MM.1S (cell line): ENCODE results near the gene CHD6.

Source experiments
- EZH2 ChIP-seq: fragments of 300-600 bp; sonication (generic); optimal IDR thresholded peaks from 2 replicates; pipeline ENCODE3; 2017; ENCODE audit warnings: low read depth, mild to moderate bottlenecking, antibody characterized with exemption, low read length, mixed read lengths
- TF ChIP-seq, protein P1 (sequence below): fragments of 300-600 bp; sonication (generic); IDR thresholded peaks from 2 replicates; pipeline ENCODE4 v1.5.1; 2016; ENCODE audit warnings: antibody characterized with exemption, low read length, mixed read lengths

DNA sequence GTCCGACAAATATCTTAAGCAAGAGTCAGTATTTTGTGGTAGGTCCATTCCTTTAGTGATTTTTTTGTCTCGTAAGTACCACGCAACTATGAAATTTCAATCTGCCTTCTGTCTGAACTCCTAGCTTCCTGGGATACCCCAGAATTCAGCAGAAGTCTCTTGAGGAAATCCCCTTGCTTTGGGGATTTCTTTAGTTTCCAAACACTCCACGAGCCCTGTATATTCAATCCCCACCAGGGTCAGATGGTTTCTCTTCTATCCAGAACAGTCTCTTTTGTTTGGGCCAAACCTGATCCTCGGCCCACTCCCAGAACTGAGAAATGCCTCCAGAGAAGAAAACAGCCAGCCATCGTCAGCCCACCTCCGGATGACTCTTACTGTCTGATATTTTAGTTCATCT, 113.0 kb downstream of the CHD6 start:
- TF ChIP-seq, protein P1, sequence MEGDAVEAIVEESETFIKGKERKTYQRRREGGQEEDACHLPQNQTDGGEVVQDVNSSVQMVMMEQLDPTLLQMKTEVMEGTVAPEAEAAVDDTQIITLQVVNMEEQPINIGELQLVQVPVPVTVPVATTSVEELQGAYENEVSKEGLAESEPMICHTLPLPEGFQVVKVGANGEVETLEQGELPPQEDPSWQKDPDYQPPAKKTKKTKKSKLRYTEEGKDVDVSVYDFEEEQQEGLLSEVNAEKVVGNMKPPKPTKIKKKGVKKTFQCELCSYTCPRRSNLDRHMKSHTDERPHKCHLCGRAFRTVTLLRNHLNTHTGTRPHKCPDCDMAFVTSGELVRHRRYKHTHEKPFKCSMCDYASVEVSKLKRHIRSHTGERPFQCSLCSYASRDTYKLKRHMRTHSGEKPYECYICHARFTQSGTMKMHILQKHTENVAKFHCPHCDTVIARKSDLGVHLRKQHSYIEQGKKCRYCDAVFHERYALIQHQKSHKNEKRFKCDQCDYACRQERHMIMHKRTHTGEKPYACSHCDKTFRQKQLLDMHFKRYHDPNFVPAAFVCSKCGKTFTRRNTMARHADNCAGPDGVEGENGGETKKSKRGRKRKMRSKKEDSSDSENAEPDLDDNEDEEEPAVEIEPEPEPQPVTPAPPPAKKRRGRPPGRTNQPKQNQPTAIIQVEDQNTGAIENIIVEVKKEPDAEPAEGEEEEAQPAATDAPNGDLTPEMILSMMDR = no peak
- TF ChIP-seq EZH2 = no peak
